PFSK-1 (cell line): ENCODE data around the gene TNNT1.

Source experiments
- FOXP2 ChIP-seq: optimal IDR thresholded peaks from 2 replicates; pipeline ENCODE3; 2011; ENCODE audit warnings: borderline replicate concordance, control low read depth, inconsistent platforms; ENCODE audit not compliant: insufficient read depth; ENCODE audit errors: extremely low read length, extremely low read depth
- POLR2AphosphoS5 ChIP-seq: IDR thresholded peaks from 2 replicates; pipeline ENCODE4 v1.6.1; 2012; ENCODE audit warnings: low read depth, mild to moderate bottlenecking, control low read depth, low read length, moderate library complexity
- REST ChIP-seq, 2 experiments: IDR thresholded peaks; 2 replicates each; pipeline versions ENCODE4 v1.6.1 to v1.8.0; 2011 to 2012; ENCODE audit warnings: low read depth in 2 of 2, low read length in 2 of 2, control low read depth in 1 of 2, inconsistent platforms in 1 of 2, mild to moderate bottlenecking in 1 of 2, moderate library complexity in 1 of 2; ENCODE audit not compliant: insufficient read depth in 1 of 2
- SIN3A ChIP-seq: IDR thresholded peaks from 2 replicates; pipeline ENCODE4 v1.6.1; 2012; ENCODE audit warnings: mild to moderate bottlenecking, low read length, moderate library complexity, borderline replicate concordance; ENCODE audit not compliant: insufficient read depth
- TAF1 ChIP-seq: IDR thresholded peaks from 2 replicates; pipeline ENCODE4 v1.6.1; 2012; ENCODE audit warnings: low read length, control low read depth, borderline replicate concordance; ENCODE audit not compliant: insufficient read depth

Gene TNNT1

GRCh38 chr19:55158848-55159749 is 10.1 kb upstream of the TNNT1 start:
- no peak for TF ChIP-seq FOXP2
- TF ChIP-seq POLR2AphosphoS5: peak; percentile 15; the same call in 1 of the 2 replicates

GRCh38 chr19:55158423-55158822 is 9.4 kb upstream of the TNNT1 start:
- TF ChIP-seq REST (IDR thresholded peaks at IDR 0.05; ENCODE audit: insufficient read depth in 1 of 2, low read depth in 2 of 2, low read length in 2 of 2) (peak; percentile 24 to 53; a peak in 1 of 4 replicates), TAF1 (no peak)

GRCh38 chr19:55157064-55157908 is 8.3 kb upstream of the TNNT1 start, which contains the start of gene TNNI3:
Gene TNNI3, minus strand, starts transcription at chr19:55157732. Its CDS starts 143 bp downstream, at chr19:55157589.
- TF ChIP-seq TAF1: no peak
- TF ChIP-seq POLR2AphosphoS5: no peak
- no peak for TF ChIP-seq FOXP2
- TF ChIP-seq REST (IDR thresholded peaks at IDR 0.05; ENCODE audit: insufficient read depth in 1 of 2, low read depth in 2 of 2, low read length in 2 of 2): no peak
- TF ChIP-seq SIN3A: no peak

- TF ChIP-seq POLR2AphosphoS5: no peak
- no peak for TF ChIP-seq REST (IDR thresholded peaks at IDR 0.05; ENCODE audit: insufficient read depth in 1 of 2, low read depth in 2 of 2, low read length in 2 of 2)
- TF ChIP-seq SIN3A: no peak
- TF ChIP-seq FOXP2: no peak
- no peak for TF ChIP-seq TAF1
Measured at GRCh38 chr19:55156202-55157063, 7.4 kb upstream of the TNNT1 start.

GRCh38 chr19:55153652-55154264 is 4.8 kb upstream of the TNNT1 start:
- TF ChIP-seq TAF1: no peak
